Measurements from ENCODE around the gene RPGRIP1. TPM values are rescaled to one million over a fixed set of nuclear protein-coding genes. Genes with fewer than 3 reads are reported as not detected.

The RPGRIP1 gene
- total and polyA plus RNA-seq, 2 donors (not counting 1 experiment from before 2014, with no cell fraction given) = 0.22 to 0.86 TPM

DNA sequence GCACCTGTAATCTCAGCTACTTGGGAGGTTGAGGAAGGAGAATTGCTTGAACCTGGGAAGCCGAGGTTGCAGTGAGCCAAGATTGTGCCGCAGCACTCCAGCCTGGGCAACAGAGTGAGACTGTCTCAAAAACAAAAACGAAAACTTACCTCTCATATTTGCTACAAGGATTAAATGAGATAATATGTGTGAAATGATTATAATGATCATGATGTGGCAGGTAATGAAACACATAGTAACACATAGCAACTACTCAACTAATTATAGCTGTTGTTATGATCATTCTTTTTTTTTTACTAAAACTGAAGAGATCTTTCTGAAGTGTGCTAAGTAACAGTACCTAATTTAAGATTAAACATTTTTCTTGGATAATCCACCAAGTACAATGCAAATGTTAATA lies 30.1 kb downstream of the RPGRIP1 start:
- no peak for TF ChIP-seq EZH2 (IDR thresholded peaks at IDR 0.05; ENCODE audit: borderline replicate concordance, insufficient read depth, low read depth, low read length, poor library complexity, severe bottlenecking)
- TF ChIP-seq, protein P1, sequence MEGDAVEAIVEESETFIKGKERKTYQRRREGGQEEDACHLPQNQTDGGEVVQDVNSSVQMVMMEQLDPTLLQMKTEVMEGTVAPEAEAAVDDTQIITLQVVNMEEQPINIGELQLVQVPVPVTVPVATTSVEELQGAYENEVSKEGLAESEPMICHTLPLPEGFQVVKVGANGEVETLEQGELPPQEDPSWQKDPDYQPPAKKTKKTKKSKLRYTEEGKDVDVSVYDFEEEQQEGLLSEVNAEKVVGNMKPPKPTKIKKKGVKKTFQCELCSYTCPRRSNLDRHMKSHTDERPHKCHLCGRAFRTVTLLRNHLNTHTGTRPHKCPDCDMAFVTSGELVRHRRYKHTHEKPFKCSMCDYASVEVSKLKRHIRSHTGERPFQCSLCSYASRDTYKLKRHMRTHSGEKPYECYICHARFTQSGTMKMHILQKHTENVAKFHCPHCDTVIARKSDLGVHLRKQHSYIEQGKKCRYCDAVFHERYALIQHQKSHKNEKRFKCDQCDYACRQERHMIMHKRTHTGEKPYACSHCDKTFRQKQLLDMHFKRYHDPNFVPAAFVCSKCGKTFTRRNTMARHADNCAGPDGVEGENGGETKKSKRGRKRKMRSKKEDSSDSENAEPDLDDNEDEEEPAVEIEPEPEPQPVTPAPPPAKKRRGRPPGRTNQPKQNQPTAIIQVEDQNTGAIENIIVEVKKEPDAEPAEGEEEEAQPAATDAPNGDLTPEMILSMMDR (IDR thresholded peaks at IDR 0.05) = no peak
- intact Hi-C loops (cut with micrococcal nuclease) = loop anchor here (2.0 kb wide), 1 partner anchor 43 kb away; no protein-coding TSS in a partner anchor
- peaks cover 26% of the 10 kb centered on the region for H3K4me1 Mint-ChIP-seq
- no peaks in the 10 kb centered on the region for H4K20me1 ChIP-seq (ENCODE audit: control insufficient read depth, insufficient read depth, low read length, poor library complexity, severe bottlenecking)
- POLR2A ChIA-PET = no interaction called here
- no peak overlapping the region for H3K4me2 ChIP-seq (replicated peaks; ENCODE audit: low read depth, low read length, poor library complexity, severe bottlenecking)
- H3K27me3 Mint-ChIP-seq = no peaks in the 10 kb centered on the region
- H3K4me3 ChIP-seq (ENCODE audit: control extremely low read depth in 1 of 5, extremely low read depth in 1 of 5, insufficient read depth in 1 of 5, low read depth in 2 of 5, low read length in 4 of 5) = no peak overlapping the region
- CTCF ChIA-PET = no interaction called here
- H3K4me1 ChIP-seq (ENCODE audit: control insufficient read depth in 2 of 2, insufficient read depth in 2 of 2, low read length in 2 of 2) = peaks cover 20 to 23% of the 10 kb centered on the region in 2 donors
- H3K27ac Mint-ChIP-seq = no peak overlapping the region
- no peak overlapping the region for H3K27ac ChIP-seq (ENCODE audit: low read length in 2 of 2)
- DNase-seq = no peak
- H3K9ac ChIP-seq (ENCODE audit: low read length) = no peak overlapping the region
- no peaks in the 10 kb centered on the region for H3K9me3 Mint-ChIP-seq (ENCODE audit: insufficient read depth)
- no peak overlapping the region for H3K4me3 Mint-ChIP-seq
- no peak overlapping the region for H2AFZ ChIP-seq (ENCODE audit: insufficient read depth, low read depth, low read length, poor library complexity, severe bottlenecking)
- H3K27me3 ChIP-seq (replicated peaks in 1 of 4; ENCODE audit: control extremely low read depth in 1 of 4, control insufficient read depth in 3 of 4, insufficient read depth in 4 of 4, low read length in 3 of 4) = no peaks in the 10 kb centered on the region
- no CpG with 5 or more reads among the region's 3 CpGs for WGBS (ENCODE audit: insufficient coverage)
- H3K36me3 ChIP-seq (replicated peaks in 1 of 2; ENCODE audit: control extremely low read depth in 1 of 2, control insufficient read depth in 1 of 2, extremely low read depth in 1 of 2, insufficient read depth in 2 of 2, low read length in 1 of 2) = no peaks in the 10 kb centered on the region
- H3K79me2 ChIP-seq (ENCODE audit: control insufficient read depth, insufficient read depth, low read length) = no peaks in the 10 kb centered on the region
- H3K9me3 ChIP-seq (ENCODE audit: control extremely low read depth in 1 of 3, control insufficient read depth in 2 of 3, insufficient read depth in 1 of 3, low read length in 2 of 3) = no peaks in the 10 kb centered on the region
- no peak for ATAC-seq (ENCODE audit: low read depth)

DNA sequence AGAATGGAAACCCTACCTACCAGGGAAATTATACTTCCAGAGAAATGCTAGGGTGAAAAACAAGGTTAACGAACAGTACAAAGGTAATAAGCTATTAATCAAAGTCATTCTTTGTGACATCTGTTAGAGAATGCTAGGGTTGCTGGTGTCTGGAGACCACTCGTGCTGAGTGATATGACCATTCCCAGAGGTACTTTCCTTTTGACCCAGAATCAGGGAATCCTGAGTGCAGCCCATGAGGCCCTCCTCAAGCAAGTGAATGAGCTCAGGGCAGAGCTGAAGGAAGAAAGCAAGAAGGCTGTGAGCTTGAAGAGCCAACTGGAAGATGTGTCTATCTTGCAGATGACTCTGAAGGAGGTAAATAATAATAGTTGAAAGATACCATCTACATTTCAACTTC lies 31.7 kb downstream of the RPGRIP1 start:
- no peak overlapping the region for H3K4me2 ChIP-seq (replicated peaks; ENCODE audit: low read depth, low read length, poor library complexity, severe bottlenecking)
- H2AFZ ChIP-seq (ENCODE audit: insufficient read depth, low read depth, low read length, poor library complexity, severe bottlenecking) = no peak overlapping the region
- intact Hi-C loops (cut with micrococcal nuclease) = no loop called here
- no peak overlapping the region for H3K4me3 ChIP-seq (ENCODE audit: control extremely low read depth in 1 of 5, extremely low read depth in 1 of 5, insufficient read depth in 1 of 5, low read depth in 2 of 5, low read length in 4 of 5)
- CTCF ChIA-PET = interaction anchor here (0.8 to 1.2 kb wide), 3 partner anchors 12 to 125 kb away, joined by 3 read pairs; no protein-coding TSS in a partner anchor
- no peaks in the 10 kb centered on the region for H4K20me1 ChIP-seq (ENCODE audit: control insufficient read depth, insufficient read depth, low read length, poor library complexity, severe bottlenecking)
- H3K9ac ChIP-seq (ENCODE audit: low read length) = no peak overlapping the region
- DNase-seq (no peak), ATAC-seq (ENCODE audit: low read depth) (no peak)
- TF ChIP-seq EZH2 (IDR thresholded peaks at IDR 0.05; ENCODE audit: borderline replicate concordance, insufficient read depth, low read depth, low read length, poor library complexity, severe bottlenecking) = no peak
- TF ChIP-seq, protein P1 (IDR thresholded peaks at IDR 0.05) = no peak
- Mint-ChIP-seq H3K27me3 (no peaks in the 10 kb centered on the region), H3K4me1 (peaks cover 26% of the 10 kb centered on the region), H3K9me3 (ENCODE audit: insufficient read depth) (no peaks in the 10 kb centered on the region), H3K27ac (no peak overlapping the region), H3K4me3 (no peak overlapping the region)
- peaks cover 20 to 36% of the 10 kb centered on the region in 2 donors for H3K4me1 ChIP-seq (ENCODE audit: control insufficient read depth in 2 of 2, insufficient read depth in 2 of 2, low read length in 2 of 2)
- 83% methylated on average over 1 of the region's 2 CpGs for WGBS (ENCODE audit: insufficient coverage)
- H3K36me3 ChIP-seq (replicated peaks in 1 of 2; ENCODE audit: control extremely low read depth in 1 of 2, control insufficient read depth in 1 of 2, extremely low read depth in 1 of 2, insufficient read depth in 2 of 2, low read length in 1 of 2) = no peaks in the 10 kb centered on the region
- no peak overlapping the region for H3K27ac ChIP-seq (ENCODE audit: low read length in 2 of 2)
- H3K9me3 ChIP-seq (ENCODE audit: control extremely low read depth in 1 of 3, control insufficient read depth in 2 of 3, insufficient read depth in 1 of 3, low read length in 2 of 3) = peaks cover 0 to 2% (median 0%) of the 10 kb centered on the region in 3 donors
- no peaks in the 10 kb centered on the region for H3K27me3 ChIP-seq (replicated peaks in 1 of 4; ENCODE audit: control extremely low read depth in 1 of 4, control insufficient read depth in 3 of 4, insufficient read depth in 4 of 4, low read length in 3 of 4)
- POLR2A ChIA-PET = interaction anchor here (1.0 kb wide), 1 partner anchor 41 kb away, joined by 3 read pairs; no protein-coding TSS in a partner anchor
- H3K79me2 ChIP-seq (ENCODE audit: control insufficient read depth, insufficient read depth, low read length) = no peaks in the 10 kb centered on the region
